Skin of body (tissue), 2 donors: ENCODE results near the gene ADTRP. TPM values are rescaled to one million over a fixed set of nuclear protein-coding genes. Genes with fewer than 3 reads are reported as not detected.
A peak's percentile ranks its signal among the peaks of the same experiment; 100 is the strongest.
"Not testable (repeated sequence)": the region's sequence is repeated elsewhere in the genome, so short reads cannot be mapped to it uniquely, and the experiment has no call there.

ENCODE experiments used
- DNase-seq: peaks from one replicate; lab custom pipeline; 2025; lab: John Stamatoyannopoulos, UW
- total RNA-seq: library from RNA; depleted of rRNA; stranded (reverse); fragments of >200 nt; gene quantifications from one replicate; pipeline ENCODE4 v1.2.3, GENCODE V29; 2014

The ADTRP gene
- total RNA-seq, 1 donor from 2014 or later: 14.0 TPM

DNA sequence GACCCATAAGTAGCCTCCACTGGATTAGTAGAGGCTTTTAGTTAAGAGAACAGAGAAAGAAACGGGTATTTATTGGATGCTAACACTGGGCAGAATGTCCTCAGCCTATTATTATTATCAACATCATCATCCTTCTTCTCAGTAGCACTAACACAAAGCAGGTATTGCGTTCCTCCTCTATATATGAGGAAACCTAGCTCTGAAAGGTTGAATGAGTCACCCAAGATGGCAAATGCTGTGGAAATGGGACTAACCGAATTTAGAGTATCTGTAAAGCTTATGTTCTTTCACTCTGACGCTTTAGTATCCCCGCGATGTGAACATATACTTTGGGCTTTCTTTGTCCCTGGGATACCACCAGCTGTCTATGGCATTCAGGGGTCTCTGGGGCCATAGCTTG, 77.0 kb downstream of the ADTRP start:
- DNase-seq: no peak

DNA sequence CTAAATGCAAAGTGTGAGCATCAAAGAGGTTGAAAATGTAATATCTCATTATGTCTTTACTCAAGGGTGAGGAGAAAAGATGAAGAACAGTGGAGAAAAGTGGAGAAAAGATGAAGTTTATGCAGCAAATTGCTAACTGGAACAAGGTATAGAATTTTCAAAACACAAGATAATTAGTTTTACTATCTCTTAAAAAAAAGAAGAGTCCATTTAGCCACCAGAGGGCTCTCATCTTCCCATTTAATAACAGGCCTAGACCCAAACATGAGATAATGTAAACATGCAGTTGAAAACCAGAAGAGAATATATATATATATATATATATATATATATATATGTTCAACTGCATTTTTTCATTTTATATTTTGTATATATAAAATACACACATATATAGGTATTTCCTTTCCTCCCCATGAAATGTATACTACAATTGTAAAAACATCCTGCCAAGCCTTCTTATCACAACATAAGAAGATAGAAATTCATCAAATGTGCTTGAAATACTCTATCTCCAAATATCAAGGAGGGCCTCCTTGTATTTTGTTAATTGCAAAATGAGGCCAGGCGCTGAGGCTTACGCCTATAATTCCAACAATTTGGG, 78.4 kb downstream of the ADTRP start:
- peak; percentile 52 for DNase-seq

DNA sequence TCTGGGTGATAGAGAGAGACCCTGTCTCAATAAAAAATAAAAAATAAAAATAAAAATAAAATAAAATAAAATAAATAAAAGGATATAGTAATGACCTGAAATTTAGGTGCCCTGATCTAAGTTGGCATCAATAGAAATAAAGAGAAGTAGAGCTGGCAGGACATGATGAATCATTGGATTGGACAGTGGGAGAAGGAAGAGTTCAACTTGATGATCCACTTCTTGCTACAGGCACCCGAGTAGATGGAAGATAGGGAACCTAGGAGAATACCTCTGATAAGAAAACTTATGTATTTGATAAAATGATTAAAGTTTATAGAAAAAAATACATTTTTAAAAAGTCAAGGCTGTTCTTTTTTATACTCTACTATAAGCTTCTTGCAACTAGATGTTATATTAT, 79.0 kb downstream of the ADTRP start:
- no peak for DNase-seq

DNA sequence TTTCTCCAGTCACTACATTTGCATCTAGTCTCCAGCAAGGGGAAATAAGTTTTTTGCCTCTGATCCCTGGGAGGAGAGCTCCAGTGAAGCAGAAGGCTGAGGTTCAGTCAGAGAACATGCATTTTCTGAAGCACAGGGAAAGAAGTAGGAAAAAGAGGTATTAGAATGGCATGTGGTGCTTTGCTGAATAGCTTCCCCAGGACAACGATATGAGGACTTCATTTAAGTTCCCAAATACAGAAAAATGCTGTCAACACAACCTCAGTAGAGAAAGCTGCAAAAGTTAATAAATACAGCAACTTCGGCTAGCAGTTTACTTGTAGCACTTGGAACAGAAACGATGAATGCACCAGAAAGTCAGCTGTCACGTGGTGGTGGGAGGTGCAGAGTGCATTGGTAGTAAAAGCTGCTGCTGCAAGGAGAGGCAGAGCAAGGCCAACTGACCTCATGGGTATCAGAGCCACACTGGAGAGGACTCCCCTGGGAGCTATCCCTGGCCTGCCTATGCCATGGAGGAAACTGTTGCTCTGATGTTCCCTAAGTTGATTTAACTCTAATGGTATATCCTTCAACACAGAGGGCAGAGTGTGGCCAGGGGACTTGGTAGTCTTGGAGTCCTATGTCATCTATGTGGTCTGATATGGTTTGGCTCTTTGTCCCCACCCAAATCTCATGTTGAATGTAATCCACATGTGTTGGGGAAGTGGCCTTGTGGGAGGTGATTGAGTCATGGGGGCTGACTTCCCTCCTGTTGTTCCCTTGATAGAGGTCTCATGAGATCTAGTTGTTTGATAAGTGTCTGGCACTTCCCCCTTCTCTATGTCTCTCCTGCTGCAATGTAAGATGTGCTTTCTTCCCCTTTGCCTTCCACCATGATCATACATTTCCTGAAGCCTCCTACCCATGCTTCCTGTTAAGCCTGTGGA, 85.9 kb downstream of the ADTRP start:
- DNase-seq: no peak

DNA sequence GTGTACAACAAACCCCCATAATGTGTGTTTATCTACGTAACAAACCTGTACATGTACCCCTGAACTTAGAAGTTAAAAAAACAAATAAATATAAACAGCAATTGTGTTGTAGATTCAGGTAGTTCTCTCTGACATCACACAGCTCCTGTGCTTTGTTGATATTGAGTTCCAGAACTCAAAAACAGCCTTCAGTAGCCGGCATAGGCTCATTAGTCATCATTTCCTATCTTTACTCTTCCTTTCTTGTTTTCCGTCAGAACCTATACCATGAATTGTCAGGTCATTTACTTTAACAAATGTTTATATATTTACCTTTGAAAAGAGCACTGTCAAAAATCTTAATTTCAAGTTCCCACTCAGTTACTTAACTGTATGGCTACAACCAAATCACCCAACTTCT, 88.8 kb downstream of the ADTRP start:
- DNase-seq: no peak

DNA sequence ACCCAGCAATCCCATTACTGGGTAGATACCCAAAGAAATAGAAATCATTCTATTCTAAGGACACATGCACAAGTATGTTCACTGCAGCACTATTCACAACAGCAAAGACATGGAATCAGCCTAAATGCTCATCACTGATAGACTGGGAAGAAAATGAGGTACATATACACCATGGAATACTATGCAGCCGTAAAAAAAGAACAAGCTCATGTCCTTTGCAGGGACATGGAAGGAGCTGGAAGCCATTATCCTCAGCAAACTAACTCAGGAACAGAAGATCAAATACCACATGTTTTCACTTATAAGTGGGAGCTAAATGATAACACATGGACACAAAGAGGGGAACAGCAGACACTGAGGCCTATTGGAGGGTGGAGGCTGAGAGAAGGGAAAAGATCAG, 89.2 kb downstream of the ADTRP start:
- not testable (repeated sequence) for DNase-seq

DNA sequence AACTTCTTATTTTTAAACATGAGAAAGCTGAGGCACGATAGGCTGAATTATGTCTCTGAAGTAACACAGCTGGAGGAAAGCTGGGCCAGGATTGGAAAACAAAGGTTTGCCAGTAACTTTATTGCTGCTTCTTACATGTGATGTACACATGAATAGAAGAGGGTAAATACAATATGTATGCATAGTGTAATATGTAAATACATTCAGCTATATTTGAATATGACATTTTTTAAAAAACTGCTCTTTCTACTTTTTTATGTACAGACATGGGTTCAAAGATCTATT, 90.2 kb downstream of the ADTRP start:
- peak; percentile 87 for DNase-seq

DNA sequence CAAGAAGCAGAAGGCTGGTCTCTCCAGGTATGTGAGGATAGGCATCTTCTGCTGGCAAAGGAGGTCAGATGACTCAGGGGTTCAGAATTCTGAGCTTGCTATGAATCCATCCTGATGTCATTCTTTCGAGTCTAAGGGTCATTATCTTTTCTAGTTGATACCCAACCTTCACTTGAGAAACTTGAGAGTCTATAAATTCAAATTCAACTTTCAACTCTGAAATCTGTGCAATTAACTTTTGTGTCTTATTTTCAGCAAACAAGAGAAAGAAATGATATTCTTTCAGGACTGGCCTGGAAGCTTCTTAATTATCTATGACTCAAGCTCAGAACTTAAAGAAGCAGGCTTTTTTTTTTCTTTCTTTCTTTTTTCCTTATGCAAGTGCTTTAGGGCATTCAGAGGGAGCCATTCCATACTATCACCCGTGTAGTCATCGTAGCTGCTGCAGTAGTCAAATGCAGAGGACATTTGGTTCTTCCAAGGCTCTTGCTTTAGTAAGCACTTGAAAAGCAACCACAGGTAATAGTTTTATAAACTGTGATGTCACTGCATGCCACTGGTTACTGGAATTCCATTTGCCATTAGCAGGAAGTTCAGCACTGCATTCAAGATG, 93.0 kb downstream of the ADTRP start:
- no peak for DNase-seq

DNA sequence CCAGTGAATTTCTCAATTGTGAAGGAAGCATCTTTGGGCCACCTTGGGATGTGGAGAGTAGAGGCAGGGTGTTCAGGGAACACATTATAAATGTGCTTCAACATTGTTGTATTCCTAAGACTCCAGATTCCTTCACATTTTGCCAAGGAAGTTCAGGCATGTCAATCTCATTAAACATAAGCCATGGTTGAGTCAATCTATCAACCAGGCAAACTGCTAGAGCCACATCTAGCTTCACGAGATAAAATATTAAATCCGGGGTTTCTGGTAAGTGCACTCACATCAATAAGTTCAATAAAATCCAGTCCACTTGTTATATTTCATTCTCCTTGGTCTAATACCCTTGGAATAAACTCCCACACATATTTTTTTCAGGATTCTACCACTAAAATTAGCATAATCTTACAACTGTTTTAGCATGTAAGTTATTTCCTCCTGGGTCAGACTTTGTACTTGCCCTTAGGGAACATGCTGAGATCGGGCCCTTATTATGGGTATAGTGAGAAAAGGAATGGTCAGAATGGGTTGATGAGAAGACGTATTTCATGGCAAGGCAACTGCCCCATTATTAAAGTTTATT, 93.6 kb downstream of the ADTRP start:
- no peak for DNase-seq

DNA sequence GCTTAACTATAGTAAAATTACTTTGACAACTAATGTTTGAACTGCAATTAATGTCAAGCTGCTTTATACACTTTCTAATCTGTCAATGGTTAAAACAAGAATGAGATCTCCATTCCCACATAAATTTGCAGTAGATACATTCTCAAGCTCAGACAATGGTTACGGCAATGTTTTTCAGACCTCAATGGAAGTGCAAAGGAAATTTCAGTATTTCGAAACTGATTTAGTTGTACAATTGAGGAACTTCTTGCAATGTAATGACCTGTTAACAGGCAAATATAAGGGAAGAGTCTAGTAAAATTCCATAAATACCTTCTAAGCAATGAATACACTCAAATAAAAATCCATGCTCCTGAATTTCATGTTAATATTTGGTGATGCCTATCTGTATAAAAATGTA, 94.7 kb downstream of the ADTRP start:
- DNase-seq: no peak

DNA sequence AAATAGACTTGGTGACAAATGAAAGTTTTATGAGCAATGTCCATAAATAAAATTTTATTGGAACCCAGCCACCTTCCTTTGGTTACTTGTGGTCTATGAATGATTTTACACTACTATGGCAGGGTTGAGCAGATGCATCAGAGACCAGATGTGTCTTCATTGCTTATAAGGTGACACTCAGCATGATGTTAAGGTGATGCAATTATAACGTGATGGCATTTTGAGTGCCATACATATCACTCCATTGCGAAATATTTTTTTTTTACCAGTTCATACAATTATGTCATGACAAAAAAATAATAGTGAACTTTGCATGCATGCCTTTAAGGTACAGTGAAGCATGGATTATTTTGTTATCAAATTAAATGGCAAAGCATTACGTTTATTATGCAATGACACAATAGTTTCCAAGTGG, 96.0 kb downstream of the ADTRP start:
- no peak for DNase-seq

DNA sequence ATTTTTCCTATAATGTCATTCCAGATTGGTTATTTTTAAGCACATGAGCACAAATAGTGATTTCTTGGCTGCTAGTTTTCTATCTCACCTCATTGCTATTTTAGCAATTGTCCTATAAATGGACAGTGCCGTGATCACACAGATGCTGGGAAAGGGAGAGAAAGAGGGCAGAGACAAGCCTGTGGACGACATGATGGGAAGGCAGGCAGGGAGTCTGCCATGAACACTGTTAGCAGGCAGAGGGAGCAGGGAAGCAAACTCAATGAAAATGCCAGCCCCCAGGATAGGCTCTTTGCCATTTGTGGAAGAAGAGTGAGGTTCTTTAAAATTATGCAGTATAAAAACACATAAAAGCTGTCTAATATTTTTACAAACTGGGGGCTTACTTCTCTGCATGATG, 96.8 kb downstream of the ADTRP start:
- no peak for DNase-seq

DNA sequence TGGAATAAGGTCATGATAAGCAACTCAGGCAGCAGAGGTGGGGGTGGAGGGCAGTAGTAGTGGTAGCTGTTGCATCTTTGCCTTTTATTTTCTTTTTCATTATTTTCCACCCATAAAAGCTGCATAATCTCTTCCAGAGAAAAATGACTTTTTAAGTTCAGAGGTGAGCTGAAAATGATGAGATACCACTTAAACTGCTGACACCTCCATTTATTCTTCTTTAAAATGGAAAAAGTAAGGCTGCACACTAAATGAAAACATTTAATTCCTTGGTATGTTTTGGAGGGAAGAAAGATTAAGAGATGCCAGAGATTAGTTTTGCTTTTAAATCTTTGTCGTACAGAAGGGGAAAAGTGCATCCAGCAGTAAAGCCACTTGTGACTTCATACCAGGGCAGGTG, 97.2 kb downstream of the ADTRP start:
- no peak for DNase-seq

DNA sequence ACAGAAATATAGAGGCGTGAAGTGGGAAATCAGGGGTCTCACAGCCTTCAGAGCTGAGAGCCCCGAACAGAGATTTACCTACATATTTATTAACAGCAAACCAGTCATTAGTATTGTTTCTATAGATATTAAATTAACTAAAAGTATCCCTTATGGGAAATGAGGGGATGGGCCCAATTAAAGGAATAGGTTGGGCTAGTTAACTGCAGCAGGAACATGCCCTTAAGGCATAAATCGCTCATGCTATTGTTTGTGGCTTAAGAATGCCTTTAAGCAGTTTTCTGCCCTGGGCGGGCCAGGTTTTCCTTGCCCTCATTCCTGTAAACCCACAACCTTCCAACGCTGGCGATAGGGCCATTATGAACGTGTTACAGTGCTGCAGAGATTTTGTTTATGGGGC, 98.1 kb downstream of the ADTRP start:
- not testable (repeated sequence) for DNase-seq

DNA sequence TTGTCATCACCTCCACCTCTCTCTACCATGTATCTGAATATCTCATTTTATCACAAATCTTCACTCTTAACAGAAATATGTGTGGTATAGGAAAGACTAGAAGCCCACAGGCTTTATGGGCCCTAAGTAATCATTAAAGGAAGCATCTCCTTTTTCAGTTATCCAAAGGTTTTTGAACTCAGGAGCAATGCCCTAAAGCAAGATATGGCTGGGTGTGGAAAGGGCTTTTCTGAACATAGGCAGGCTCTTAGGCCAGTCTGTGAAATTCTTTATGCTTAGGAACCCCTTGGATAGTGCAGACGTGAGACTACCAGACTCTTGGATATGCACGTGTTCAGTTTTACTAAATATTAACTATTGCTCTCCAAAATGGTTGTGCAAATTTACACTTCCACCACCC, 99.5 kb downstream of the ADTRP start:
- DNase-seq: no peak

DNA sequence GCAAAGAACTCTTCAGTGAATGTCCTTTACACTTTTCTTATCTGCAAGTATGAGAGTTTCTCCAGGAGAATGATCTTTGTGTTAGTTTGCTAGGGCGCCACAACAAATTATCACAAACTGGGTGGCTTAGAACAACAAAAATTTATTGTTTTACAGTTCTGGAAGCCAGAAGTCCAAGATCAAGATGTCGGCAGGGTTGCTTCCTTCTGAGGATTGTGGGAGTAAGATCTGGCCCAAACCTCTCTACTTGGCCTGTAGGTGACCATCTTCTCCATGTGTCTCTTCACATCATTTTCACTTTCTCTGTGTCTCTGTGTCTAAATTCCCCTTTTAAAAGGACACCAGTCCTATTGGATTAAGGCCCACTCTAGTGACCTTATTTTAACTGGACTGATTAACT, 103.0 kb downstream of the ADTRP start:
- DNase-seq: no peak

DNA sequence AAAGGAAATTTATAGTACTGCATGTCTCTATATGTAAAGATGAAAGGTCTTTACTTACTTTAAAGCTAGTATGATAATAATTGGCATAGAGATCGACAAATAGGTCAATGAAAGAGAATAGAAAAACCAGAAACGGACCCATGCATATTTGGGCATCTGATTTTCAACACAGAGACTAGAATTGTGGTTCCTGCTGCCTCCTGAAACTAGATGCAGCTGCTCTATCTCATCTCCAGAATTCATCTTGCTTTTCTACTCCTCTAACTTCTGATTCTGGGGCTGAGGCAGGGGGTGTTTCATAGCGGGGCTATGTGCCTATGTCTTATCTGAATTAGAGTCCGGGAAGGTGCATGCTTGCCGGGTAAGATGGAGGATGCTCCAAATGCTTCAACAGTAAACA, 105.9 kb downstream of the ADTRP start:
- no peak for DNase-seq

DNA sequence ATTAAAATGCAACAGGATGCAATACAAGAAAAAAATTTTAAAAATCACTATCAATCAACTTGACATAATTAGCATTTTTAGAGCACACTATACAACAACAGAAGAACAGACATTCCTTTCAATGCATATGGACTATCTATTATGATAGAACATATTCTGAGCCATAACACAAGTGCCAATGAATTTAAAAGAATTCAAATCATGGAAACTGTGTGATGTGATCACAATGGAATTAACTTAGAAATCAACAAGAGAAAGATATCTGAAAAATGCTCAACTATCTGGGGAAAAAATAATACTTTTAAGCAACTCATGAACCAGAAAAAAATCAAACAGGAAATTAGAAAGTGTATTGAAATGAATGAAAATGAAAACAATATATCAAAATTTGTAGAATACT, 106.3 kb downstream of the ADTRP start:
- DNase-seq: no peak

DNA sequence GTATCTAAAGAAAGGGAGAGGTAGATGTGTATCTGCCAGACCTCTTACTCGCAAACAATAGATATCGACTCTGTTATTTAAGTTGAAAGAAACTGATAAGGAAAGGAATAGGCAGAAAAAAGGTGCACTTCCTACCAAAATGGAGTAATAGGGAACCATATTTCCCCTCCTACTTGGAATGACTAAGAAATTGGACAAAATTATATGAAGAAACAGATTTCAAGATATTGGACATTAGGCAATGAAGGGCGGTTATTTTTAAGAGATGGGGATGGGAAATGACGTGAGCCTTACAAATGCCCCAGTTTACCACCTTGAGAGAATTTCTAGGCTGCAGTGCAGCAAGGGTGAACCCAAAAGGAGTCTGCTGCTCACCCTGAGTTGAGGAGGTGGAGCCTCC, 108.9 kb downstream of the ADTRP start:
- no peak for DNase-seq

DNA sequence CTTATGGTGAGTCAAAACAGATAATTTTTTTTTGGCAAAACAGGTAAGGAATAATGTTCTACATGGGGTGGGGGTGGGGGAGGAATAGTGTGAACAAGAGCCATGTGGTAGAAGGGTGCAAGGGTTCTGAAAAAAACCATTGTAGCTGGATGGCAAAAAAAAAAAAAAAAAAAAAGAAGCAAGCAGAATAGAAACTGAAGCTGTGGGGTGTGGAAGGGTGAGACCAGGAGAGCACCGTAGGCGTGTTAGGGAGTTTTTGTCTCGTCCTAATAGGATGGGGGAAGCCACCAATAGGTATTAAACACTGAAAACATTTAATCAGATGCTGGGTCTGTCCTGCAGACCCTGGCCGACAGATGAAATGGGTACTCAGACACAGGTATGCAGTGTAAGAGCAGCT, 110.1 kb downstream of the ADTRP start:
- DNase-seq: no peak

DNA sequence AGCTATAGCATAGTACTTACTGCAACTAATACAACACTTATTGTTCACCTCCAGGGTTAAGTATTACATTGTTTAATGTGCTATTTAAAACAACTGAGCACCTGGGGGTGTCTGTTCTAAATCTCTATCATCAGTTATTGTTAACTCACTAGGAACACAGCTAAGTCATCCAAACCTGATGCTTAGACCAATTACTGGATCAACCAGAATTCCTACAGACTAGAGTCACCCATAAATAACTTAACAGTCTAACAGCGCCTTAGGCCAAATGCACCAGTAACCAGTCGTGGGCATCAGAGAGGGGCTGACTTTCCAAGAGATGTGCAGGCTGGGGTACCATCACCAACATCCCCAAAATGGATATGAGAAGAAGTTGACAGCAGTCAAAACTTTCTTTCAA, 110.7 kb downstream of the ADTRP start:
- DNase-seq: no peak

DNA sequence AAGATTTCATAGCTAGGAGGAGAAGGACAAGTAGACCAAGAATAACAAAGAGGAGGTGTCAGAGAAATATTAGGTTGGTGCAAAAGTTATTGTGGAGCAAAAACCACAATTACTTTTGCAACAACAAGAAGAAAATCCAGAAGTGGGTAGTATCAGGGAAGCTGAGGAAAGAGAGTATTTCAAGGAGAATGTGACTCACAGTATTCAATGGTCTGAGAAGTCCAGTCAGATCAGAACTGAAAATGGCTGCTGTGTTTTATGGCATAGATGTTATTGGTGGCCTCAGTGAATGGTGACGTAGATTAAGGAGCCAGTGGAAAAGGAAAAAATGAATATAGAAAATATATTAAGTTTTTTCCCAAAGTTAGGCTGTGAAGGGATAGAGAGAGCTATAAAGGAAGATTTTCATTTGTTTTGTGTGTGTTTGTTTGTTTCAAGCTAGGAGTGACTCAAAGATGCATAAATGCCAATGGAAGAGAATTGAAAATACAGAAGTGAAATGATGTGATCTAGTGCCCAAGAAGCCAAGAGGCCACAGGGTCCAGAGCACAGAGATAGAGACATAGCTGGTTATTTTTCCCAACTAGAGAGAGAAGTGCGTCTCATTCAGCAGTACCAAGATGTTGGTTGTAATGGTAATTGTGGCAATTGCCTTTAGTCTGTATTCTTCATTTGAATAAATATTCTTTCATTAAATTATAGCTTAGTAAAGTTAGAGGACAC, 112.8 kb downstream of the ADTRP start:
- no peak for DNase-seq
